SK-N-SH (cell line): ENCODE results near the gene SLC13A3.

Source experiments
- EP300 ChIP-seq, 2 experiments: IDR thresholded peaks; 2 replicates each; pipeline versions ENCODE4 v1.4.0 to v1.6.1; 2012; ENCODE audit warnings: borderline replicate concordance in 1 of 2, low read depth in 1 of 2, low read length in 1 of 2
- POLR2AphosphoS5 ChIP-seq: IDR thresholded peaks from 2 replicates; pipeline ENCODE4 v1.6.1; 2012; ENCODE audit warnings: low read depth, low read length
- TF ChIP-seq, protein P1 (sequence below): fragments of 200-600 bp; sonication (generic); IDR thresholded peaks from 2 replicates; pipeline ENCODE4 v1.6.1; 2017; ENCODE audit warnings: antibody characterized with exemption, mild to moderate bottlenecking, moderate library complexity
- TF ChIP-seq, protein P2 (sequence below): IDR thresholded peaks from 2 replicates; pipeline ENCODE4 v1.4.0; 2012; ENCODE audit warnings: low read depth, borderline replicate concordance

DNA sequence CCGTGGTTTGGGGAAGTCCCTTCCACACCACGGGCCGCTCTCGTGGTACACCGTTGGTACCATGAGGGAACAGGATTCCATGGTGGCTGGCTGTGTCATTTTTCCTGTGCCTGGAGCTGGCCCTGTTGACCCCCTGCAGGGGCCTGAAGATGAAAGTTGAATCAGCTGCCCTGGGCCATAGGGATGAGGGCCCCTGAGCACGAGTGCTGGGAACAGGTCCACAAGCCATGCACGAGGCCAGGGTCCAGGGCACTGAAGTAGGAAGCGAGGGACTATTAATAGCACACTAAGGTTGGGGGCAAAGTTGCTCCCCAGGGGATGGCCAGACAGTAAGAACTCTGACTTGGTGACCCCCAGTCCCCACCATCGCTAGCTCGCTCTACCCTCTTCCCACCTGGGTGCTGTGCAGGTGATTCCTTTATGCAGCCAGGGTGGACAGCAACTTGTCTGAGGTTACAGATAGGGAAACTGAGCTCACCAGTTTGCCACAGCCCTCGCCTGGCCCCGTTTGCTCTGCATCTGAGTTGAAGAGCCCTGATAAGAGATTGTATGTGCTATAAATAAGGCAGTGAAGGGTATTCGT, 46.6 kb downstream of the SLC13A3 start:
- TF ChIP-seq EP300 (IDR thresholded peaks at IDR 0.05; ENCODE audit: borderline replicate concordance in 1 of 2, low read depth in 1 of 2, low read length in 1 of 2) (no peak), POLR2AphosphoS5 (no peak)
- TF ChIP-seq, protein P1, sequence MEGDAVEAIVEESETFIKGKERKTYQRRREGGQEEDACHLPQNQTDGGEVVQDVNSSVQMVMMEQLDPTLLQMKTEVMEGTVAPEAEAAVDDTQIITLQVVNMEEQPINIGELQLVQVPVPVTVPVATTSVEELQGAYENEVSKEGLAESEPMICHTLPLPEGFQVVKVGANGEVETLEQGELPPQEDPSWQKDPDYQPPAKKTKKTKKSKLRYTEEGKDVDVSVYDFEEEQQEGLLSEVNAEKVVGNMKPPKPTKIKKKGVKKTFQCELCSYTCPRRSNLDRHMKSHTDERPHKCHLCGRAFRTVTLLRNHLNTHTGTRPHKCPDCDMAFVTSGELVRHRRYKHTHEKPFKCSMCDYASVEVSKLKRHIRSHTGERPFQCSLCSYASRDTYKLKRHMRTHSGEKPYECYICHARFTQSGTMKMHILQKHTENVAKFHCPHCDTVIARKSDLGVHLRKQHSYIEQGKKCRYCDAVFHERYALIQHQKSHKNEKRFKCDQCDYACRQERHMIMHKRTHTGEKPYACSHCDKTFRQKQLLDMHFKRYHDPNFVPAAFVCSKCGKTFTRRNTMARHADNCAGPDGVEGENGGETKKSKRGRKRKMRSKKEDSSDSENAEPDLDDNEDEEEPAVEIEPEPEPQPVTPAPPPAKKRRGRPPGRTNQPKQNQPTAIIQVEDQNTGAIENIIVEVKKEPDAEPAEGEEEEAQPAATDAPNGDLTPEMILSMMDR = no peak
- TF ChIP-seq, protein P2, sequence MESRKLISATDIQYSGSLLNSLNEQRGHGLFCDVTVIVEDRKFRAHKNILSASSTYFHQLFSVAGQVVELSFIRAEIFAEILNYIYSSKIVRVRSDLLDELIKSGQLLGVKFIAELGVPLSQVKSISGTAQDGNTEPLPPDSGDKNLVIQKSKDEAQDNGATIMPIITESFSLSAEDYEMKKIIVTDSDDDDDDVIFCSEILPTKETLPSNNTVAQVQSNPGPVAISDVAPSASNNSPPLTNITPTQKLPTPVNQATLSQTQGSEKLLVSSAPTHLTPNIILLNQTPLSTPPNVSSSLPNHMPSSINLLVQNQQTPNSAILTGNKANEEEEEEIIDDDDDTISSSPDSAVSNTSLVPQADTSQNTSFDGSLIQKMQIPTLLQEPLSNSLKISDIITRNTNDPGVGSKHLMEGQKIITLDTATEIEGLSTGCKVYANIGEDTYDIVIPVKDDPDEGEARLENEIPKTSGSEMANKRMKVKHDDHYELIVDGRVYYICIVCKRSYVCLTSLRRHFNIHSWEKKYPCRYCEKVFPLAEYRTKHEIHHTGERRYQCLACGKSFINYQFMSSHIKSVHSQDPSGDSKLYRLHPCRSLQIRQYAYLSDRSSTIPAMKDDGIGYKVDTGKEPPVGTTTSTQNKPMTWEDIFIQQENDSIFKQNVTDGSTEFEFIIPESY = no peak
